Osteoblast (primary cell): Measurements from ENCODE around the gene PAPLN. TPM values are rescaled to one million over a fixed set of nuclear protein-coding genes. Genes with fewer than 3 reads are reported as not detected.
A peak's percentile ranks its signal among the peaks of the same experiment; 100 is the strongest.

ENCODE experiments used
- DNase-seq: peaks from one replicate; pipeline ENCODE4 v3.0.0; 2011; ENCODE audit warnings: low spot score, mixed read lengths; ENCODE audit not compliant: insufficient read length; ENCODE audit errors: missing footprints
- H2AFZ ChIP-seq: 2 replicates; pipeline ENCODE4 v1.6.0; 2011; ENCODE audit warnings: mild to moderate bottlenecking, low read length
- H3K27ac ChIP-seq: 2 replicates; pipeline ENCODE4 v1.5.1; 2011; ENCODE audit warnings: mild to moderate bottlenecking, low read depth, low read length, moderate library complexity
- H3K27me3 ChIP-seq: 2 replicates; pipeline ENCODE4 v1.6.0; 2012; ENCODE audit warnings: mild to moderate bottlenecking, control low read depth, inconsistent platforms, low read length, moderate library complexity; ENCODE audit not compliant: insufficient read depth
- H3K36me3 ChIP-seq: 2 replicates; pipeline ENCODE4 v1.5.1; 2011; ENCODE audit warnings: mild to moderate bottlenecking, low read length, control low read depth, moderate library complexity; ENCODE audit not compliant: insufficient read depth
- H3K4me1 ChIP-seq: 2 replicates; pipeline ENCODE4 v1.5.1; 2011; ENCODE audit warnings: mild to moderate bottlenecking, low read length, control low read depth, moderate library complexity; ENCODE audit not compliant: insufficient read depth
- H3K4me2 ChIP-seq: 2 replicates; pipeline ENCODE4 v1.6.0; 2011; ENCODE audit warnings: mild to moderate bottlenecking, low read length; ENCODE audit not compliant: insufficient read depth
- H3K4me3 ChIP-seq: fragments of 200-600 bp; sonication (generic); 3 replicates; pipeline ENCODE4 v1.5.1; 2012; ENCODE audit warnings: mild to moderate bottlenecking, low read length, inconsistent platforms; ENCODE audit not compliant: insufficient read depth
- H3K79me2 ChIP-seq: 2 replicates; pipeline ENCODE4 v1.6.0; 2012; ENCODE audit warnings: mild to moderate bottlenecking, low read length, control low read depth, inconsistent platforms; ENCODE audit not compliant: insufficient read depth
- H3K9me3 ChIP-seq: 2 replicates; pipeline ENCODE4 v1.5.1; 2011; ENCODE audit warnings: low read depth, low read length, control low read depth
- H4K20me1 ChIP-seq: 2 replicates; pipeline ENCODE4 v1.6.0; 2012; ENCODE audit warnings: mild to moderate bottlenecking, low read length, control low read depth; ENCODE audit not compliant: insufficient read depth
- CTCF ChIP-seq: IDR thresholded peaks from 2 replicates; pipeline ENCODE4 v1.5.1; 2011; ENCODE audit warnings: mild to moderate bottlenecking, low read depth, low read length, moderate library complexity; ENCODE audit errors: extremely low read depth
- total RNA-seq: library from RNA; depleted of rRNA; stranded (reverse); fragments of >200 nt; gene quantifications from 2 replicates; pipeline ENCODE4 v1.2.3, GENCODE V29; 2012

PAPLN gene
- total RNA-seq, 1 donor, result 5.8 TPM

GRCh38 chr14:73221945-73222344 is 15.4 kb upstream of the PAPLN start:
- H3K4me1 ChIP-seq, result peaks cover 3% of the 10 kb centered on the region
- no peaks in the 10 kb centered on the region for H4K20me1 ChIP-seq
- DNase-seq, result no peak
- no peaks in the 10 kb centered on the region for H3K9me3 ChIP-seq
- H3K36me3 ChIP-seq, result peaks cover 35% of the 10 kb centered on the region
- no peak overlapping the region for H3K27ac ChIP-seq
- no peak for TF ChIP-seq CTCF
- no peak overlapping the region for H2AFZ ChIP-seq
- no peak overlapping the region for H3K4me2 ChIP-seq
- H3K27me3 ChIP-seq, result no peaks in the 10 kb centered on the region
- no peaks in the 10 kb centered on the region for H3K79me2 ChIP-seq
- no peak overlapping the region for H3K4me3 ChIP-seq

GRCh38 chr14:73223049-73223448 is 14.3 kb upstream of the PAPLN start:
- no peak overlapping the region for H3K4me2 ChIP-seq
- H3K9me3 ChIP-seq, result no peaks in the 10 kb centered on the region
- peaks cover 29% of the 10 kb centered on the region for H3K36me3 ChIP-seq
- no peaks in the 10 kb centered on the region for H3K27me3 ChIP-seq
- no peaks in the 10 kb centered on the region for H4K20me1 ChIP-seq
- H3K4me3 ChIP-seq, result no peak overlapping the region
- peaks cover 7% of the 10 kb centered on the region for H3K4me1 ChIP-seq
- no peaks in the 10 kb centered on the region for H3K79me2 ChIP-seq
- no peak for DNase-seq
- no peak for TF ChIP-seq CTCF
- no peak overlapping the region for H2AFZ ChIP-seq
- H3K27ac ChIP-seq, result no peak overlapping the region

GRCh38 chr14:73225496-73225895 is 11.8 kb upstream of the PAPLN start:
- H3K4me1 ChIP-seq, result peaks cover 16% of the 10 kb centered on the region
- H3K27me3 ChIP-seq, result no peaks in the 10 kb centered on the region
- H3K9me3 ChIP-seq, result no peaks in the 10 kb centered on the region
- no peak for TF ChIP-seq CTCF
- no peaks in the 10 kb centered on the region for H3K79me2 ChIP-seq
- no peak overlapping the region for H3K27ac ChIP-seq
- no peak for DNase-seq
- no peak overlapping the region for H2AFZ ChIP-seq
- H3K4me3 ChIP-seq, result no peak overlapping the region
- H3K36me3 ChIP-seq, result peaks cover 6% of the 10 kb centered on the region
- no peak overlapping the region for H3K4me2 ChIP-seq
- no peaks in the 10 kb centered on the region for H4K20me1 ChIP-seq

GRCh38 chr14:73227812-73228781 is 9.2 kb upstream of the PAPLN start:
- peak overlapping the region; percentile 12 for H3K4me3 ChIP-seq
- no peak overlapping the region for H3K27ac ChIP-seq
- H3K9me3 ChIP-seq, result no peaks in the 10 kb centered on the region

More at GRCh38 chr14:73227812-73228781, 9.2 kb upstream of the PAPLN start:
- no peaks in the 10 kb centered on the region for H3K79me2 ChIP-seq
- TF ChIP-seq CTCF, result no peak
- DNase-seq, result peak; percentile 90
- H4K20me1 ChIP-seq, result peaks cover 3% of the 10 kb centered on the region
- peaks cover 11% of the 10 kb centered on the region for H3K27me3 ChIP-seq
- H3K4me1 ChIP-seq, result peaks cover 12% of the 10 kb centered on the region
- H3K4me2 ChIP-seq, result peak overlapping the region; percentile 37
- peaks cover 2% of the 10 kb centered on the region for H3K36me3 ChIP-seq
- no peak overlapping the region for H2AFZ ChIP-seq
